Activated T-cell treated with anti-CD3 and anti-CD28 coated beads, Interleukin-2, amount 50 U/mL, for 72 hours (primary cell): ENCODE data around the gene NPHP1. TPM values are rescaled to one million over a fixed set of nuclear protein-coding genes. Genes with fewer than 3 reads are reported as not detected.
"Not testable (repeated sequence)": the region's sequence is repeated elsewhere in the genome, so short reads cannot be mapped to it uniquely, and the experiment has no call there.

Experiments used
- ATAC-seq, 2 donors: fragments of 150-1000 bp; cut with Tn5 transposase; replicated peaks in 1 of 2; 2 replicates each; pipeline ENCODE4 v1.10.0; 2021; ENCODE audit warnings: moderate library complexity in 2 of 2, mild to moderate bottlenecking in 1 of 2
- DNase-seq, 2 donors: peaks; one replicate each; pipeline ENCODE4 v3.0.0; 2021 to 2022; ENCODE audit warnings: mixed read lengths in 1 of 2
- H3K27ac Mint-ChIP-seq: one replicate; pipeline ENCODE4 v1.8.0; 2022; ENCODE audit warnings: mild to moderate bottlenecking, moderate library complexity, mixed read lengths
- H3K27me3 Mint-ChIP-seq: one replicate; pipeline ENCODE4 v1.8.0; 2022; ENCODE audit warnings: low read depth, mixed read lengths
- H3K36me3 Mint-ChIP-seq, 2 donors: one replicate each; pipeline ENCODE4 v1.8.0; 2022; ENCODE audit warnings: mixed read lengths in 2 of 2, mild to moderate bottlenecking in 1 of 2; ENCODE audit not compliant: insufficient read depth in 2 of 2
- H3K4me1 Mint-ChIP-seq: one replicate; pipeline ENCODE4 v1.8.0; 2022; ENCODE audit warnings: low read depth, mixed read lengths
- H3K4me3 Mint-ChIP-seq, 2 donors: one replicate each; pipeline ENCODE4 v1.8.0; 2022; ENCODE audit warnings: mild to moderate bottlenecking in 2 of 2, mixed read lengths in 2 of 2, moderate library complexity in 2 of 2
- H3K9me3 Mint-ChIP-seq, 2 donors: one replicate each; pipeline ENCODE4 v1.8.0; 2022; ENCODE audit warnings: mixed read lengths in 2 of 2
- total RNA-seq, 2 donors: library from RNA; stranded (reverse); gene quantifications; one replicate each; pipeline ENCODE4 v1.2.3, GENCODE V29; 2022

NPHP1 gene
- total RNA-seq, 2 donors from 2014 or later, result 1.1 to 1.8 TPM

GRCh38 chr2:110216199-110216598 lies 11.4 kb upstream of the NPHP1 start:
- peaks cover 59% of the 10 kb centered on the region for H3K27me3 Mint-ChIP-seq
- DNase-seq (no peak), ATAC-seq (no peak)
- H3K4me1 Mint-ChIP-seq, result peaks cover 6% of the 10 kb centered on the region
- H3K9me3 Mint-ChIP-seq, result peaks cover 0 to 1% of the 10 kb centered on the region in 2 donors
- H3K4me3 Mint-ChIP-seq, result no peak overlapping the region
- H3K36me3 Mint-ChIP-seq, result peaks cover 2 to 10% of the 10 kb centered on the region in 2 donors
- H3K27ac Mint-ChIP-seq, result no peak overlapping the region

DNA sequence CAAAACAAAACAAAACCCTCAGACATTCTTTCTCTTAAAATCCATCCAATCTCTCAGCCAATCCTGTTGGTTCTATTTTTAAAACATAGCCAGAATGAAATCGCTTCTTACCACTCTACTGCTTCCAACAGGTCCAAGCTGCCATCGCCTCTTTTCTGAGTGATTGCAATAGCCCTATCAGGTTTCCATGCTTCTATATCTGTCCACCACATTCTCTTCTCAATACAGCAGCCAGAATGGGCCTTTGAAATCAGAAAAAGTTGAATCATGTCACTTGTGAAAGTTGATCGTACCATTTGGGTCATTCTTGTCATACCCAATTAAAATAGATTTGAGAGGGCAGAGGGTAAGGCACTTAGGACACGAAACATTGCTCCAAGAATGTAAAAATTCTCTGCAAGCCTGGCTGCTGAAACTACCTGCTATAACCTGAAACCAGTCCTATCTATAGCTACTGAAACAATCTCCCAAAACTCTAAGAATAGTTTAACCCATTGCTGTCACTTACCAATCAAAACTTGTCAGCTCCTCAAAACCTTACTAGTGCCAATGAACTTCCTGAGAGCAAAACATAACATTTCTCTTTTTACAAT lies 10.8 kb upstream of the NPHP1 start:
- Mint-ChIP-seq H3K4me1 (peaks cover 7% of the 10 kb centered on the region), H3K27me3 (peaks cover 59% of the 10 kb centered on the region), H3K4me3 (no peak overlapping the region), H3K36me3 (peaks cover 2 to 10% of the 10 kb centered on the region in 2 donors), H3K9me3 (peaks cover 0 to 1% of the 10 kb centered on the region in 2 donors), H3K27ac (no peak overlapping the region)
- ATAC-seq, result no peak
- no peak for DNase-seq

DNA sequence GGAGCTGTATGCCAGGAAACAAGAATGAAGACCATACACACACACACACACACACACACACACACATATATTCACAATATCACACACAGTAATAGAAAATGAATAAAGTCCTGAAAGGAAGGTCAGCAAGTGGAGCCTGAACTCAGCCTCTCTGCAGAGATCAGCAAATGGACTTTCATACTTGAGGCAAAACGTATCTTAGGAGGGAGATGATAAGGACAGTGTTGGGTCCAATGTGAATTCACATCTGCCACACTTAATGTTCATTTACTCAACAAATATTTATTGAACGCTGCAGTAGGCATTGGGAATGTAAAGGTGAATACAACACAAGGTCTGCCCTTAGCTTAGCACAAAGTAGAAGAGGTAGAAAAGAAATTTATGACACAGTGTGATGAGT lies 10.3 kb upstream of the NPHP1 start:
- no peak for DNase-seq
- no peak overlapping the region for H3K4me3 Mint-ChIP-seq
- ATAC-seq, result no peak
- peaks cover 0 to 1% of the 10 kb centered on the region in 2 donors for H3K9me3 Mint-ChIP-seq
- H3K36me3 Mint-ChIP-seq, result peaks cover 2 to 10% of the 10 kb centered on the region in 2 donors
- peaks cover 54% of the 10 kb centered on the region for H3K27me3 Mint-ChIP-seq
- peaks cover 9% of the 10 kb centered on the region for H3K4me1 Mint-ChIP-seq
- H3K27ac Mint-ChIP-seq, result no peak overlapping the region

- not testable (repeated sequence) for H3K27ac Mint-ChIP-seq, H3K9me3 Mint-ChIP-seq, ATAC-seq, DNase-seq
- peak overlapping the region in 1 of 2 donors; percentile 46 for H3K4me3 Mint-ChIP-seq
- peaks cover 4 to 17% of the 10 kb centered on the region in 2 donors for H3K36me3 Mint-ChIP-seq
- H3K4me1 Mint-ChIP-seq, result peaks cover 22% of the 10 kb centered on the region
- peaks cover 38% of the 10 kb centered on the region for H3K27me3 Mint-ChIP-seq
These were observed 8.7 kb upstream of the NPHP1 start for GRCh38 chr2:110213522-110213921.

DNA sequence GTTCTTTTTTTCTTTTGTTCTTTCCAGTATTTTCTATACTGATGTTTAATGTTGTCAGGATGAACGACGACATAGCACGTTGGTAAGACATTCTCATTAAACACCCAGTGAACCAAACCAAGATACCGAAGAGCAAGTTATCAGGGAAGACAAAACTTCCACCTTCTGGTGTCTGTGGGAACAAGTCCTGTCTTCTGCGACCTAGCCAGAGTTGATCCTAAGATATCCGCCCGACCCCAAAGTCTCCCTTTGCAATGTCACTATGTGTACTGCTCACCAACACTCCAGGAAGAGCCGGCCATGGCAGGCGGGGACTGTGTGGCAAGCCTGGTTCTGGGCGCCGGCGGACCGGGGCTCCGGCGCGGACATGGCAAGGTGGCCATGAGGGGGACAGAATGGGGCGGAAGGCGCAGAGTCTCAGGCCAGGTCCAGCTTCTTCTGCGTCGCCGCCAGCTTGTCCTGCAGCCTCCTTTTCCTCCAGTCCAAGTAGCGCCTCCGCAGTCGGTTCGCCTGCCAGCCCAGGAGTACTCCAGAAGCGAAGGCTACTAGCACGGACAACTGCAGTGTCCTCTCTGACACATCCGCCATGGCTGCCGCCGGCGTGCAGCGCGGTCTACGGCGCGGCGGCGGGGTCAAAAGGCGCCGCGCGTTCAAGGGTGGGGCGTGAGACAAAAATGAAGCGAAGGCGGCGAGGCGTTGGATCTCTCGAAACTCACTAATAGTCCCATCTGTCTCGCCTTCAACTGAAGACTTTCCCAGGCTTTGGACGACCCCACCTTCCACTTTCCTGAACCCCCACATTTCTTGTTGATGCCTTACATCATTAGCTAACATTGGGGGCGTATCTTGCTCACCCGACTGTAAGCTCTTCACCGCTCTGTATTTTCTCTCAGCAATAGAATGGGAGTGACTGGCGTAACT lies 7.4 kb upstream of the NPHP1 start, which contains the start of gene MTLN:
Gene MTLN (minus strand): TSS at position 610 of the 921 bp plus-strand sequence. CDS start 22 bp downstream, at position 588.
- peak within 1 kb of the TSS; percentile 95 to 96 for H3K4me3 Mint-ChIP-seq
- H3K27ac Mint-ChIP-seq, result peak within 1 kb of the TSS; percentile 97
- H3K27me3 Mint-ChIP-seq, result peaks cover 29% of the 10 kb centered on the region
- peaks cover 22% of the 10 kb centered on the region for H3K4me1 Mint-ChIP-seq
- ATAC-seq (peak; percentile 96 to 99), DNase-seq (peak; percentile 76 to 82)
- H3K9me3 Mint-ChIP-seq, result peaks cover 0 to 1% of the 10 kb centered on the region in 2 donors
- H3K36me3 Mint-ChIP-seq, result peaks cover 4 to 17% of the 10 kb centered on the region in 2 donors

DNA sequence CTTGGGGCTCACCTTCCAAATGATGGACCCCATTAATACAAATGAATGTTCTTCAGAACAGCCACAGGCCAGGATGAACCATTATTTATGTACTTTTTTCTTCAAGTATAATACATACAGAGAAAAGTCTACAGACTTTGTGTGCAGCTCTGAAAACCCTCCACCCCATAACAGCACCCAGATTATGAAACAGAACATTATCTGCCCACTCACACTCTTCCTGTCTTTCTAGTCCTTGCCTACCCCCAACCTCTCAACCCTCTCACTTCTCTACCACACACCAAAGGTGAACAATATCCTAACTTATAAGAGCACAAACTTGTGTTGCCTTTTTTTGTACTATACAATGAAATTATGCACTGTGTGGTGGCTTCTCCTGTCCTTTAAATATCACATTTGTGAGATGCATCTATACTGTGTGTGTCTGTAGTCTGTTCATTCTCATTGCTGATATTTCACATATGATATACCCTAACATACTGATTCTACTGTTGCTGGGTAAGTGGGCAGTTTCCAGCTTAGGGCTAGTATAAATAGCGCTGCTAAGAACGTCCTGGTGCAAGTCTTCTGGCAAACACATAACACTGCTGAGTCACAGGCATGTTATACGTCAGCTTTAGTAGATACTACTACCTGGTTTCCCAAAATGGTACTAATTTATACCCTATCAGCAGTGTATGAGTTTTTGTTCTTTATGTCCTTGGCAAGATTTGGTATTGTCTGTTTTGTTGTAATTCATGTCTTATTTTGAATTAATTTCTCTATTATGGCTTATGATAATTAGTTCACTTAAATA lies 1.0 kb upstream of the NPHP1 start:
- ATAC-seq (peak; percentile 36 to 60), DNase-seq (no peak)
- H3K36me3 Mint-ChIP-seq, result peaks cover 2 to 8% of the 10 kb centered on the region in 2 donors
- H3K4me3 Mint-ChIP-seq, result peak overlapping the region; percentile 88 to 89
- peaks cover 40% of the 10 kb centered on the region for H3K4me1 Mint-ChIP-seq
- peak overlapping the region; percentile 64 for H3K27ac Mint-ChIP-seq
- H3K9me3 Mint-ChIP-seq, result no peaks in the 10 kb centered on the region
- no peaks in the 10 kb centered on the region for H3K27me3 Mint-ChIP-seq

DNA sequence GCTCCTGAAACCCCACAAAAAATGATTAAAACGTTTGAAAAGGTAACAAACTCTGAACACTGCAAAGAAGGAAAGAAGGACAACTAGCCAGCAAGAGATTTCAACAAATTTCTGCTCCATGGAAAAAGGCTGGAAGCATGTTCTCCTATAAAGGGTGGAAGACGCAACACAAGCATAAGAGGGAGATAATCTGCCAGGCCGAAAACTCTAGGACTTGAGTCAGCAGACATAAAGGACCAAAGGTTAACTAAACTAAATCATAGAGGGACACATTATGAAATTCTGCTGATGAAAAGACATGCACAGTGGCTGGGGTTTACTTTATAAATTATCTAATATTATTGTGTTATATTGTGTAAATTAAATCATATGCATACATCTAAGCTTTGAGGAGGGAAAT lies 6.8 kb downstream of the NPHP1 start:
- Mint-ChIP-seq H3K36me3 (no peaks in the 10 kb centered on the region), H3K4me1 (no peaks in the 10 kb centered on the region), H3K27ac (no peak overlapping the region), H3K9me3 (no peaks in the 10 kb centered on the region), H3K4me3 (no peak overlapping the region), H3K27me3 (no peaks in the 10 kb centered on the region)
- DNase-seq (no peak), ATAC-seq (no peak)

GRCh38 chr2:110197452-110197851 lies 7.4 kb downstream of the NPHP1 start:
- ATAC-seq (no peak), DNase-seq (no peak)
- Mint-ChIP-seq H3K27me3 (no peaks in the 10 kb centered on the region), H3K27ac (no peak overlapping the region), H3K9me3 (no peaks in the 10 kb centered on the region), H3K36me3 (no peaks in the 10 kb centered on the region), H3K4me3 (no peak overlapping the region), H3K4me1 (no peaks in the 10 kb centered on the region)

GRCh38 chr2:110190169-110190568 lies 14.6 kb downstream of the NPHP1 start:
- ATAC-seq, H3K4me3 Mint-ChIP-seq, H3K27me3 Mint-ChIP-seq, DNase-seq, H3K4me1 Mint-ChIP-seq, H3K27ac Mint-ChIP-seq, H3K9me3 Mint-ChIP-seq, H3K36me3 Mint-ChIP-seq: not testable (repeated sequence)

DNA sequence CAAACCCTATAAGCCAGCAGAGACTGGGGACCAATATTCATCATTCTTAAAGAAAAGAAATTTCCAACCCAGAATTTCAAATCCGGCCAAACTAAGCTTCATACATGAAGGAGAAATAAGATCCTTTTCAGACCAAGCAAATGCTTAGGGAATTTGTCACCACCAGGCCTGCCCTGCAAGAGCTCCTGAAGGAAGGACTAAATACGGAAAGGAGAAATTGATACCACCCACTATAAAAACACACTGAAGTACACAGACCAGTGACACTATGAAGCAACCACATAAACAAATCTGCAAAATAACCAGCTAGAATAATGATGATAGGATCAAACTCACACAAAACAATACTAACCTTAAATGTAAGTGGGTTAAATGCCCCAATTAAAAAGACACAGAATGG lies 22.4 kb downstream of the NPHP1 start:
- ATAC-seq (no peak), DNase-seq (no peak)
- peaks cover 4% of the 10 kb centered on the region in 2 donors for H3K36me3 Mint-ChIP-seq
- peaks cover 9% of the 10 kb centered on the region for H3K27me3 Mint-ChIP-seq
- no peak overlapping the region for H3K4me3 Mint-ChIP-seq
- H3K27ac Mint-ChIP-seq, result no peak overlapping the region
- H3K9me3 Mint-ChIP-seq, result peaks cover 6 to 17% of the 10 kb centered on the region in 2 donors
- no peaks in the 10 kb centered on the region for H3K4me1 Mint-ChIP-seq

DNA sequence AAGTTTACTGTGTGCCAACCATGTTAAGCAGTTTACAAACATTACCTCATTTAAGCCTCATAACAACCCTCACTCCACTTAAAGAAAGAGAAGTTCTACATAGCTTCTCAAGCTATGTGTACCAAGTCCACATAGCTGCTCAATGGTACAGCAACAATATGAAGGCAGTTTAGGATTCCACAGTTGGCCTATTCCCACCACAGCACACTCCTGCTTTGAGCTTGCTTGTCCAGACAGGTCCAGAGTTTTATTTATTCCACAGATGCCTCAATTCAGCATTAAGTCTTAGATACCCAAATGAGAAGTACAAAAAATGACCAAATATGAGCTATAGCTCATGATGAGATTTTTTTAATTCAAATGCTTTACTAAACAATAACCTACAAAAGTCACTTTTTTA lies 24.8 kb downstream of the NPHP1 start:
- no peak for DNase-seq
- H3K9me3 Mint-ChIP-seq, result peaks cover 6 to 15% of the 10 kb centered on the region in 2 donors
- H3K4me1 Mint-ChIP-seq, result no peaks in the 10 kb centered on the region
- H3K36me3 Mint-ChIP-seq, result peaks cover 4% of the 10 kb centered on the region in 2 donors
- H3K27me3 Mint-ChIP-seq, result peaks cover 18% of the 10 kb centered on the region
- H3K4me3 Mint-ChIP-seq, result no peak overlapping the region
- ATAC-seq, result no peak
- no peak overlapping the region for H3K27ac Mint-ChIP-seq

DNA sequence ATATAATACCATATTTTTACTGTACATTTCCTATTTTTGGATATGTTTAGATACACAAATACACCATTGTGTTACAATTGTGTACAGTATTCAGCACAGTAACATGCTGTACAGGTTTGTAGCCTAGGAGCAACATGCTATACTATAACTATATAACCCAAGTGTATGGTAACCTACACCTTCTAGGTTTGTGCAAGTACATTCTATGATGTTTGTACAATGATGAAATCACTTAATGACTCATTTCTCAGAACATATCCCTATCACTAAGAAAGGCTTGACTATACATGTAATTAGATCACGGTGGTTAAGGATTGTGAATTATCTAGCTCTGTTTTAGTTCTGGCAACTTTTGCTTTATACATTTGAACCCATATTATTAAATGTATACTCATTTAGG lies 31.3 kb downstream of the NPHP1 start:
- peak; percentile 77 to 91 for ATAC-seq
- no peak overlapping the region for H3K27ac Mint-ChIP-seq
- H3K36me3 Mint-ChIP-seq, result no peaks in the 10 kb centered on the region
- no peaks in the 10 kb centered on the region for H3K9me3 Mint-ChIP-seq
- no peak overlapping the region for H3K4me3 Mint-ChIP-seq
- no peak for DNase-seq
- H3K4me1 Mint-ChIP-seq, result peaks cover 5% of the 10 kb centered on the region
- H3K27me3 Mint-ChIP-seq, result peaks cover 13% of the 10 kb centered on the region

GRCh38 chr2:110172506-110172905 lies 32.3 kb downstream of the NPHP1 start:
- Mint-ChIP-seq H3K4me3 (no peak overlapping the region), H3K4me1 (peaks cover 5% of the 10 kb centered on the region), H3K27ac (no peak overlapping the region), H3K9me3 (no peaks in the 10 kb centered on the region), H3K36me3 (no peaks in the 10 kb centered on the region), H3K27me3 (peaks cover 9% of the 10 kb centered on the region)
- ATAC-seq (no peak), DNase-seq (no peak)
